G401 (cell line): ENCODE measurements around the gene TMEM163. TPM values are rescaled to one million over a fixed set of nuclear protein-coding genes. Genes with fewer than 3 reads are reported as not detected.

Experiments
- DNase-seq: peaks from one replicate; pipeline ENCODE4 v3.0.0-alpha.2; 2015; ENCODE audit warnings: low spot score
- in situ Hi-C: cut with HindIII; loops from 2 replicates; pipeline ENCODE4 v1.10.0; 2016; ENCODE audit warnings: low sequenced_read_pairs, mixed read lengths
- total RNA-seq: library from RNA; depleted of rRNA; stranded (reverse); fragments of >200 nt; shearing (Covaris generic); gene quantifications from 2 replicates; pipeline ENCODE4 v1.2.3, GENCODE V29; 2014

The TMEM163 gene
- total RNA-seq, 1 experiment from 2014 or later = not detected

GRCh38 chr2:134703426-134703825, 15.4 kb downstream of the TMEM163 start:
- in situ Hi-C loops = no loop called here
- no peak for DNase-seq

GRCh38 chr2:134700730-134701129, 18.1 kb downstream of the TMEM163 start:
- in situ Hi-C loops = no loop called here
- no peak for DNase-seq

GRCh38 chr2:134694411-134694810, 24.4 kb downstream of the TMEM163 start:
- DNase-seq = no peak
- in situ Hi-C loops = no loop called here

- in situ Hi-C loops = no loop called here
- DNase-seq = no peak
These were observed 25.2 kb downstream of the TMEM163 start for GRCh38 chr2:134693359-134694330.

GRCh38 chr2:134692499-134692898, 26.3 kb downstream of the TMEM163 start:
- in situ Hi-C loops = no loop called here
- DNase-seq = peak; percentile 15

- no peak for DNase-seq
- in situ Hi-C loops = no loop called here
These were observed 28.1 kb downstream of the TMEM163 start for GRCh38 chr2:134690629-134691215.

GRCh38 chr2:134689315-134689714, 29.5 kb downstream of the TMEM163 start:
- in situ Hi-C loops = no loop called here
- no peak for DNase-seq

GRCh38 chr2:134685967-134686366, 32.8 kb downstream of the TMEM163 start:
- no peak for DNase-seq
- in situ Hi-C loops = no loop called here

- DNase-seq = no peak
- in situ Hi-C loops = no loop called here
These were observed 35.2 kb downstream of the TMEM163 start for GRCh38 chr2:134683561-134684112.

GRCh38 chr2:134682726-134683125, 36.1 kb downstream of the TMEM163 start:
- in situ Hi-C loops = no loop called here
- no peak for DNase-seq

GRCh38 chr2:134681201-134681600, 37.6 kb downstream of the TMEM163 start:
- in situ Hi-C loops = no loop called here

GRCh38 chr2:134679745-134680144, 39.1 kb downstream of the TMEM163 start:
- DNase-seq = no peak
- in situ Hi-C loops = no loop called here

More at GRCh38 chr2:134681201-134681600, 37.6 kb downstream of the TMEM163 start:
- DNase-seq = no peak

- in situ Hi-C loops = no loop called here
- DNase-seq = no peak
These were observed 39.5 kb downstream of the TMEM163 start for GRCh38 chr2:134679294-134679693.

- peak; percentile 68 for DNase-seq
- in situ Hi-C loops = no loop called here
These were observed 40.7 kb downstream of the TMEM163 start for GRCh38 chr2:134677856-134678756.

- in situ Hi-C loops = no loop called here
- DNase-seq = no peak
These were observed 41.8 kb downstream of the TMEM163 start for GRCh38 chr2:134676960-134677359.

- no peak for DNase-seq
- in situ Hi-C loops = no loop called here
These were observed 43.5 kb downstream of the TMEM163 start for GRCh38 chr2:134675314-134675713.

- DNase-seq = no peak
- in situ Hi-C loops = no loop called here
These were observed 44.1 kb downstream of the TMEM163 start for GRCh38 chr2:134674687-134675086.

- no peak for DNase-seq
- in situ Hi-C loops = no loop called here
These were observed 47.3 kb downstream of the TMEM163 start for GRCh38 chr2:134671513-134671912.

GRCh38 chr2:134670955-134671354, 47.8 kb downstream of the TMEM163 start:
- in situ Hi-C loops = no loop called here
- DNase-seq = peak; percentile 90
